Hepatocyte (in vitro differentiated cells): Measurements from ENCODE around the gene RPH3AL.

Experiments used
- CTCF ChIP-seq: fragments of 200-600 bp; sonication (generic); IDR thresholded peaks from 2 replicates; pipeline ENCODE4 v1.5.1; 2016; ENCODE audit warnings: antibody characterized with exemption, mild to moderate bottlenecking; ENCODE audit not compliant: poor library complexity
- EZH2 ChIP-seq: fragments of 200-600 bp; sonication (generic); IDR thresholded peaks from 2 replicates; pipeline ENCODE4 v1.6.1; 2016; ENCODE audit warnings: antibody characterized with exemption, mild to moderate bottlenecking, borderline replicate concordance
- EZH2phosphoT487 ChIP-seq: fragments of 200-600 bp; sonication (generic); IDR thresholded peaks from one replicate; pipeline ENCODE4 v1.6.1; 2018; ENCODE audit warnings: antibody characterized with exemption, mild to moderate bottlenecking, low read depth, moderate library complexity; ENCODE audit not compliant: unreplicated experiment, severe bottlenecking

DNA sequence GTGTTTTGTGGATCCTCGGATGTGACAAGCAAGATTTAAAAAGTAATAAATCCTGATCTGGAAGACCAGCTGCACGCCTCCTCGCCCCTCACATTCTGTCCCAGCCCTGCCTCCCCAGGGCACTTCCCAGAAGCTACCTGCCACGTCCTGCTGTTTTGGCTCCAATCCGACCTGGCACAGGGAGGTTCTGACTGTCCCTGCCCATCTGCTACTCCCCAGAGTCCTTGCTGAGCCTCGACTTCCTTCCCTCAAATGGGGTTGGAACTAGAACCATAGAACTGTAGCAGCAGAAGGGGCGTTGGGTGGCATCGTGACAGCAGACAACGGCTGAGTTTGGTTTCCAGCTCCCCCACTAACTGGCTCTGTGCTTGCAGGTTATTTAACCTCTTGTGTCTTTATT lies 71.7 kb downstream of the RPH3AL start:
- TF ChIP-seq EZH2phosphoT487 (no peak), CTCF (no peak), EZH2 (no peak)
